BLaER1 treated with 17β-estradiol and CSF1 and Interleukin-3, amounts not matched to agents 10 nM and 100 nM (cell line): ENCODE results near the gene ATXN3L.

Experiments used
- H3K27ac ChIP-seq, 11 experiments: shearing (Covaris generic); formaldehyde crosslinking; 2 replicates each; pipeline ENCODE4 v1.8.1; 2022
- H3K27me3 ChIP-seq, 11 experiments: shearing (Covaris generic); formaldehyde crosslinking; 2 replicates each; pipeline ENCODE4 v1.8.1; 2022
- H3K36me3 ChIP-seq, 11 experiments: shearing (Covaris generic); formaldehyde crosslinking; 2 replicates each; pipeline ENCODE4 v1.8.1; 2022
- H3K4me1 ChIP-seq, 10 experiments: shearing (Covaris generic); formaldehyde crosslinking; 2 replicates each; pipeline ENCODE4 v1.8.1; 2022
- H3K4me2 ChIP-seq, 11 experiments: shearing (Covaris generic); formaldehyde crosslinking; 2 replicates each; pipeline ENCODE4 v1.8.1; 2022
- H3K4me3 ChIP-seq, 10 experiments: shearing (Covaris generic); formaldehyde crosslinking; 2 replicates each; pipeline ENCODE4 v1.8.1; 2022
- H3K9ac ChIP-seq, 11 experiments: shearing (Covaris generic); formaldehyde crosslinking; 2 replicates each; pipeline ENCODE4 v1.8.1; 2022
- H3K9me3 ChIP-seq, 11 experiments: shearing (Covaris generic); formaldehyde crosslinking; replicated peaks in 1 of 11; 2 replicates each; pipeline ENCODE4 v1.8.1; 2022
- H4K20me1 ChIP-seq, 11 experiments: shearing (Covaris generic); formaldehyde crosslinking; 2 replicates each; pipeline ENCODE4 v1.8.1; 2022
- Cebpa-rat ChIP-seq, 11 experiments: shearing (Covaris generic); IDR thresholded peaks; 2 replicates each; pipeline ENCODE4 v1.8.1; 2022

ATXN3L gene

GRCh38 chrX:13271511-13271910, 48.3 kb downstream of the ATXN3L start:
- Histone ChIP-seq H3K36me3 (no peaks in the 10 kb centered on the region), H3K4me1 (peaks cover 0 to 19% (median 0%) of the 10 kb centered on the region in 10 experiments; a peak in 4 of 20 replicates), H3K9ac (no peak overlapping the region), H4K20me1 (no peaks in the 10 kb centered on the region), H3K27me3 (peaks cover 3 to 38% (median 25%) of the 10 kb centered on the region in 11 experiments; a peak in 12 of 22 replicates), H3K4me2 (peak overlapping the region in 2 of 11 experiments; percentile 29 to 41; a peak in 1 of 22 replicates), H3K4me3 (no peak overlapping the region), H3K9me3 (0 out of 22 replicates have a peak, but pooled peaks cover 0 to 3% (median 0%) of the 10 kb centered on the region in 11 experiments), H3K27ac (peak overlapping the region in 2 of 11 experiments; percentile 25 to 64; a peak in 3 of 22 replicates)
- TF ChIP-seq Cebpa-rat (IDR thresholded peaks at IDR 0.05), result no peak

- Histone ChIP-seq H3K4me3 (no peak overlapping the region), H3K27ac (no peak overlapping the region; a peak in 1 of 22 replicates), H3K4me2 (no peak overlapping the region), H3K9ac (no peak overlapping the region), H3K4me1 (peaks cover 0 to 19% (median 0%) of the 10 kb centered on the region in 10 experiments; a peak in 4 of 20 replicates), H3K36me3 (no peaks in the 10 kb centered on the region), H3K27me3 (peaks cover 4 to 30% (median 23%) of the 10 kb centered on the region in 11 experiments; a peak in 12 of 22 replicates), H4K20me1 (no peaks in the 10 kb centered on the region), H3K9me3 (0 out of 22 replicates have a peak, but pooled peaks cover 0 to 5% (median 0%) of the 10 kb centered on the region in 11 experiments)
- no peak for TF ChIP-seq Cebpa-rat (IDR thresholded peaks at IDR 0.05)
These were observed 49.5 kb downstream of the ATXN3L start for GRCh38 chrX:13270360-13270759.

- Histone ChIP-seq H3K9ac (no peak overlapping the region), H3K4me3 (no peak overlapping the region), H4K20me1 (no peaks in the 10 kb centered on the region), H3K27ac (no peak overlapping the region), H3K9me3 (0 out of 22 replicates have a peak, but pooled peaks cover 0 to 5% (median 0%) of the 10 kb centered on the region in 11 experiments), H3K36me3 (no peaks in the 10 kb centered on the region), H3K27me3 (peaks cover 4 to 26% (median 15%) of the 10 kb centered on the region in 11 experiments; a peak in 12 of 22 replicates), H3K4me1 (peaks cover 0 to 19% (median 0%) of the 10 kb centered on the region in 10 experiments; a peak in 4 of 20 replicates), H3K4me2 (no peak overlapping the region)
- no peak for TF ChIP-seq Cebpa-rat (IDR thresholded peaks at IDR 0.05)
These were observed 51.0 kb downstream of the ATXN3L start for GRCh38 chrX:13268874-13269273.
